HepG2 (cell line): ENCODE data around the gene STOML3. TPM values are rescaled to one million over a fixed set of nuclear protein-coding genes. Genes with fewer than 3 reads are reported as not detected.

Experiments used
- ATAC-seq: fragments of 200-7000 bp; cut with Tn5 transposase; 3 replicates; pipeline ENCODE4 v1.9.1; 2020; ENCODE audit warnings: mild to moderate bottlenecking, moderate library complexity
- BruUV-seq: library from RNA; stranded (reverse); fragments of 400-500 nt; replicated peaks from 2 replicates; lab custom pipeline; 2021; lab: Mats Ljungman, UMichigan
- CTCF ChIA-PET: fragments of 300-600 bp; formaldehyde crosslinking; extraction: SDS; loops from one replicate; lab custom pipeline; 2021; ENCODE audit warnings: low total read pairs, inconsistent platforms, low intra/inter-chr PET ratio; lab: Yijun Ruan, JAX
- POLR2A ChIA-PET: fragments of 350-600 bp; sonication (Branson Sonifier 250); formaldehyde crosslinking; loops from one replicate; lab custom pipeline; 2020; ENCODE audit warnings: antibody characterized with exemption, inconsistent platforms; lab: Yijun Ruan, JAX
- DNase-seq: peaks from one replicate; pipeline ENCODE4 v3.0.0-alpha.2; 2015; ENCODE audit warnings: low spot score
- FAIRE-seq: peaks from 3 replicates; lab custom pipeline; 2011; peaks lifted over from hg19 to GRCh38; lab: Jason Lieb, UNC
- H2AFZ ChIP-seq: one replicate; pipeline ENCODE4 v1.6.1; 2011; ENCODE audit warnings: low read length, inconsistent platforms
- H3K27ac ChIP-seq: fragments of 300-600 bp; 3 replicates; pipeline ENCODE4 v1.8.0; 2011; ENCODE audit warnings: mixed run types, mild to moderate bottlenecking, mixed read lengths, low read length, inconsistent platforms; ENCODE audit not compliant: insufficient read depth; ENCODE audit errors: extremely low read length
- H3K27me3 ChIP-seq, 2 experiments: fragments of 200-600 bp in 1 of 2; 2 replicates in 1 of 2; 3 replicates in 1 of 2; pipeline versions ENCODE4 v1.6.0 to v1.8.0; 2011; ENCODE audit warnings: low read length in 2 of 2, mild to moderate bottlenecking in 2 of 2, moderate library complexity in 2 of 2, inconsistent platforms in 1 of 2; ENCODE audit not compliant: insufficient read depth in 2 of 2, control insufficient read depth in 1 of 2
- H3K36me3 ChIP-seq, 2 experiments: fragments of 200-600 bp in 1 of 2; replicated peaks in 1 of 2; 2 replicates in 1 of 2; 3 replicates in 1 of 2; pipeline versions ENCODE4 v1.5.1 to v1.8.0; 2011; ENCODE audit warnings: low read length in 2 of 2, inconsistent platforms in 1 of 2; ENCODE audit not compliant: insufficient read depth in 2 of 2, control insufficient read depth in 1 of 2
- H3K4me1 ChIP-seq: 2 replicates; pipeline ENCODE4 v1.5.1; 2012; ENCODE audit warnings: low read length, inconsistent platforms; ENCODE audit not compliant: insufficient read depth
- H3K4me2 ChIP-seq: 2 replicates; pipeline ENCODE4 v1.6.0; 2011; ENCODE audit warnings: low read depth, low read length, inconsistent platforms
- H3K4me3 ChIP-seq, 3 experiments: fragments of 200-600 bp in 1 of 3; sonication (generic), shearing (Covaris generic) in 1 of 3; replicated peaks in 1 of 3; 2 replicates each; pipeline ENCODE4 v1.5.1; 2011 to 2016; ENCODE audit warnings: low read length in 3 of 3, inconsistent platforms in 2 of 3, low read depth in 2 of 3, mild to moderate bottlenecking in 2 of 3, control low read depth in 1 of 3, mixed read lengths in 1 of 3; ENCODE audit not compliant: insufficient read depth in 1 of 3
- H3K79me2 ChIP-seq: one replicate; pipeline ENCODE4 v1.6.1; 2011; ENCODE audit warnings: low read length, inconsistent platforms; ENCODE audit not compliant: insufficient read depth
- H3K9ac ChIP-seq: 2 replicates; pipeline ENCODE4 v1.6.0; 2011; ENCODE audit warnings: mild to moderate bottlenecking, low read depth, low read length, inconsistent platforms; ENCODE audit not compliant: insufficient read depth
- H3K9me3 ChIP-seq: 2 replicates; pipeline ENCODE4 v1.5.1; 2012; ENCODE audit warnings: mild to moderate bottlenecking, low read length
- H4K20me1 ChIP-seq: 2 replicates; pipeline ENCODE4 v1.6.0; 2011; ENCODE audit warnings: inconsistent platforms, mild to moderate bottlenecking, low read length, moderate library complexity; ENCODE audit not compliant: insufficient read depth
- KDM6A ChIP-seq: IDR thresholded peaks from 2 replicates; pipeline ENCODE4 v1.6.1; 2016; ENCODE audit warnings: low read depth
- MAFF ChIP-seq: IDR thresholded peaks from 2 replicates; pipeline ENCODE4 v1.6.1; 2011; ENCODE audit warnings: low read depth, low read length, improper control_type of control experiment
- MAFK ChIP-seq, 2 experiments: IDR thresholded peaks in 1 of 2; conservative IDR thresholded peaks in 1 of 2; 2 replicates each; pipeline ENCODE4 v1.6.1; 2011; ENCODE audit warnings: improper control_type of control experiment in 2 of 2, low read length in 2 of 2
- NFKBIZ ChIP-seq: IDR thresholded peaks from 2 replicates; pipeline ENCODE4 v1.6.1; 2018; ENCODE audit warnings: missing genetic modification reagents, missing compliant biosample characterization
- SOX13 ChIP-seq, 3 experiments: fragments of 450-650 bp in 1 of 3; sonication (generic) in 1 of 3; formaldehyde crosslinking in 1 of 3; IDR thresholded peaks in 2 of 3; conservative IDR thresholded peaks in 1 of 3; 2 replicates each; pipeline versions ENCODE4 v1.5.0 to v1.6.1; 2016 to 2020; ENCODE audit warnings: antibody characterized with exemption in 1 of 3, mild to moderate bottlenecking in 1 of 3, missing compliant biosample characterization in 1 of 3, missing genetic modification reagents in 1 of 3, moderate library complexity in 1 of 3
- ZNF264 ChIP-seq: sonication (generic); formaldehyde crosslinking; IDR thresholded peaks from 2 replicates; pipeline ENCODE4 v1.4.0; 2020; ENCODE audit warnings: missing genetic modification reagents
- ZNF564 ChIP-seq: sonication (generic); formaldehyde crosslinking; IDR thresholded peaks from 2 replicates; pipeline ENCODE4 v1.8.1; 2023; ENCODE audit warnings: mild to moderate bottlenecking, missing genetic modification reagents
- ZSCAN9 ChIP-seq: IDR thresholded peaks from 2 replicates; pipeline ENCODE4 v1.6.1; 2016; ENCODE audit warnings: borderline replicate concordance
- WGBS: methylation state at CpG from one replicate; pipeline ENCODE4 v1.1.6; 2017; ENCODE audit warnings: low lambda C conversion rate; 5-methylcytosine and 5-hydroxymethylcytosine counted together
- in situ Hi-C: cut with HindIII; loops from 2 replicates; pipeline ENCODE4 v1.10.0; 2017; ENCODE audit warnings: low pct_unique_long_range_greater_than_20kb; ENCODE audit not compliant: extremely low pct_ligation_motif_present
- intact Hi-C: fragments of 100-400 bp; cut with micrococcal nuclease; formaldehyde crosslinking; loops from one replicate; pipeline ENCODE4 v1.10.0; 2022; ENCODE audit not compliant: unreplicated experiment
- polyA plus RNA-seq, 8 experiments: library from polyadenylated mRNA; depleted of rRNA in 3 of 8; stranded (reverse) in 7 of 8; unstranded in 1 of 8; fragments of >200 nt; fragmentation: Illumina TruSeq in 4 of 8; extraction: Trizol in 4 of 8; gene quantifications; 2 replicates each; pipeline versions ENCODE4 v1.2.1 to v1.2.3, GENCODE V29; 2011 to 2016; ENCODE audit warnings: low read depth in 4 of 8, missing spikeins in 1 of 8, mixed read lengths in 1 of 8; ENCODE audit not compliant: insufficient read depth in 1 of 8
- total RNA-seq, 5 experiments: library from RNA; depleted of rRNA; stranded (reverse); fragments of >200 nt; fragmentation: Illumina TruSeq; extraction: Trizol; gene quantifications; 2 replicates each; pipeline ENCODE4 v1.2.3, GENCODE V29; 2016; ENCODE audit warnings: low read depth in 1 of 5

STOML3 gene
- total and polyA plus RNA-seq, 2 of the 13 experiments (the other 11 are each of a cell fraction or from before 2014, with no cell fraction given) = not detected

DNA sequence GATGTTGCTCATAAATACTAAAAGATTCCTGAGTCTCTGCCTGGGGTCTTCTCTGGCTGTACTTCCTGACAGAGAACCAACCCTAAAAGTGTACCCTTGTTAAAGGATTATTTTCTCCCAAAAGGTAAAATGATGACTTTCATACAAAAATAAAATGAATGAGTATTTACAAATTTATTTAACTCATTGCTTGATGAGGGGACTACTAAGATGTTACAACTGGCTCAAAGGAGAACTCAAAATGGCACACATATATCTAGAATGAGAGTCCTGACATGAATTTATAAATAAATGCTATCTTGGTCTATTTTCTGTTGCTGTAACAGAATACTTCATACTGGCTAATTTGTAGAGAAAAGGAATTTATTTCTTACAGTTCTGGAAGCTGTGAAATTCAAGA lies 30.5 kb downstream of the STOML3 start:
- Histone ChIP-seq H3K9me3 (no peaks in the 10 kb centered on the region), H3K9ac (no peak overlapping the region), H3K27me3 (no peaks in the 10 kb centered on the region; a peak in 1 of 5 replicates), H3K4me2 (no peak overlapping the region), H3K4me3 (no peak overlapping the region), H2AFZ (no peak overlapping the region), H3K36me3 (no peaks in the 10 kb centered on the region), H3K27ac (no peak overlapping the region), H3K4me1 (no peaks in the 10 kb centered on the region), H4K20me1 (no peaks in the 10 kb centered on the region), H3K79me2 (no peaks in the 10 kb centered on the region)
- ATAC-seq (no peak), FAIRE-seq (no peak), DNase-seq (no peak)
- ChIA-PET CTCF (no interaction called here), POLR2A (no interaction called here)
- no TSS peak for BruUV-seq
- intact Hi-C loops (no loop called here), in situ Hi-C loops (loop anchor here (25.0 kb wide), 1 partner anchor 652 kb away; the partner anchor contains the start of gene LHFPL6)
- TF ChIP-seq ZNF564 (CRISPR knock-in tag) = no peak
- no peak for TF ChIP-seq ZNF264 (CRISPR knock-in tag)
- TF ChIP-seq KDM6A = no peak

DNA sequence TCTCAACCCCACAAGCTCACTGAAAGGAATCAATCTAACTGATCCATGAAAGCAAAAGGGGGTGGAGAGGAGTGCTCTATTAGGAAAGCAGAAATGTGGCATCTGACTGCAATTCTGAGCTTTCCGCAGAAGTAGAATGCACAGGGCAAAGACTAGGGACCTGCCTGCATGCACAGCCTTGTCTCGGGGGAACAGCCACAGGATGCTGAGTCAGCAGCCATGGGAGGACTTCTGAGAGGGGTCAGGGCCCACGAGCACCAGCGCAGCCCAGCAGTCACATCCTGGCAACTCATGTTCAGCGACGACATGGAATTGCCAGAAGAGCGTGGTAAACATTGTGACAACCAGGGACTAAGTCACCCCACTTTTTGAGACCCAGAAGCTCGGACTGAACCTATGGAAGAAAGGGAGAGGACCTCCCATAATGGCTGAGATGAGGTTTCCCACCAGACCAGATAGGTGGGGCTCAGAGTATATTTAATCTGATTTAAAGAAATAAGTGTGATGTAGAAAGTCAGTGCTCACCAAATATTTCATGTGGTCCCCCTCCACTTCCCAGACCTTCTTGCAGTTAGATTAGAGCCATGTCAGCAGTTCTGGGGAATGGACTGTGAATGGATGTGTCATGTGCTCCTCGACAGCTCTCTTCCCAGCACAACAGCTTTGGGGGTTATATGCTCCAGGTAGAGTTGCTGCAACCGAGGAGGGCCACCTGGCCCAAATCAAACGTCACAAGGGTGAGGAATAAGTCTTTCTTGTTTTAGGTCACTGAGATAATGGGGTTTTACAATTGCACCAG lies 32.6 kb downstream of the STOML3 start:
- Histone ChIP-seq H3K9me3 (no peaks in the 10 kb centered on the region), H4K20me1 (no peaks in the 10 kb centered on the region)
- no peak for TF ChIP-seq NFKBIZ (CRISPR knock-in tag)
- peak; percentile 92 to 94 for TF ChIP-seq MAFK (conservative IDR thresholded peaks at IDR 0.05 in 1 of 2, IDR thresholded peaks at IDR 0.05 in 1 of 2; ENCODE audit: low read length in 2 of 2)
- TF ChIP-seq MAFF = peak; percentile 86
- TF ChIP-seq ZSCAN9 (CRISPR knock-in tag) = no peak
- no peak for TF ChIP-seq SOX13 (IDR thresholded peaks at IDR 0.05)
- TF ChIP-seq SOX13 (CRISPR knock-in tag; conservative IDR thresholded peaks at IDR 0.05 in 1 of 2, IDR thresholded peaks at IDR 0.05 in 1 of 2) = no peak
- TF ChIP-seq, all 625 proteins: peak for 2
- no peak overlapping the region for H3K9ac ChIP-seq
- DNase-seq (no peak), FAIRE-seq (no peak), ATAC-seq (no peak)
- H3K4me2 ChIP-seq = no peak overlapping the region
- no peak overlapping the region for H3K27ac ChIP-seq
- no TSS peak for BruUV-seq
- no peaks in the 10 kb centered on the region for H3K4me1 ChIP-seq
- H3K4me3 ChIP-seq = no peak overlapping the region
- H2AFZ ChIP-seq = no peak overlapping the region
- intact Hi-C loops (no loop called here), in situ Hi-C loops (loop anchor here (25.0 kb wide), 1 partner anchor 654 kb away; the partner anchor contains the start of gene LHFPL6)
- H3K36me3 ChIP-seq = no peaks in the 10 kb centered on the region
- POLR2A ChIA-PET = no interaction called here
- WGBS = 28% methylated on average over 9 of the region's 11 CpGs
- no peaks in the 10 kb centered on the region for H3K79me2 ChIP-seq
- CTCF ChIA-PET = no interaction called here
- no peaks in the 10 kb centered on the region; a peak in 1 of 5 replicates for H3K27me3 ChIP-seq
